WTC11 (cell line): Measurements from ENCODE around the gene PHPT1.

ENCODE experiments used
- FOXP4 ChIP-seq: sonication (generic); formaldehyde crosslinking; IDR thresholded peaks from 2 replicates; pipeline ENCODE4 v1.8.0; 2022; ENCODE audit warnings: mild to moderate bottlenecking, missing genetic modification reagents
- GRHL2 ChIP-seq: fragments of 250-450 bp; sonication (Bioruptor Pico); IDR thresholded peaks from 2 replicates; pipeline ENCODE4 v1.8.0; 2022; ENCODE audit warnings: mild to moderate bottlenecking, moderate library complexity; ENCODE audit not compliant: insufficient replicate concordance, severe bottlenecking
- JAZF1 ChIP-seq: fragments of 250-450 bp; sonication (Bioruptor Pico); IDR thresholded peaks from 2 replicates; pipeline ENCODE4 v1.9.0; 2021; ENCODE audit warnings: moderate library complexity, mild to moderate bottlenecking, inconsistent platforms
- KAT7 ChIP-seq: sonication (generic); formaldehyde crosslinking; IDR thresholded peaks from 2 replicates; pipeline ENCODE4 v1.8.1; 2023; ENCODE audit warnings: missing genetic modification reagents, mild to moderate bottlenecking, borderline replicate concordance
- TF ChIP-seq, protein P1 (sequence below): fragments of 200-600 bp; IDR thresholded peaks from 2 replicates; pipeline ENCODE4 v1.8.0; 2022; ENCODE audit warnings: antibody characterized with exemption

DNA sequence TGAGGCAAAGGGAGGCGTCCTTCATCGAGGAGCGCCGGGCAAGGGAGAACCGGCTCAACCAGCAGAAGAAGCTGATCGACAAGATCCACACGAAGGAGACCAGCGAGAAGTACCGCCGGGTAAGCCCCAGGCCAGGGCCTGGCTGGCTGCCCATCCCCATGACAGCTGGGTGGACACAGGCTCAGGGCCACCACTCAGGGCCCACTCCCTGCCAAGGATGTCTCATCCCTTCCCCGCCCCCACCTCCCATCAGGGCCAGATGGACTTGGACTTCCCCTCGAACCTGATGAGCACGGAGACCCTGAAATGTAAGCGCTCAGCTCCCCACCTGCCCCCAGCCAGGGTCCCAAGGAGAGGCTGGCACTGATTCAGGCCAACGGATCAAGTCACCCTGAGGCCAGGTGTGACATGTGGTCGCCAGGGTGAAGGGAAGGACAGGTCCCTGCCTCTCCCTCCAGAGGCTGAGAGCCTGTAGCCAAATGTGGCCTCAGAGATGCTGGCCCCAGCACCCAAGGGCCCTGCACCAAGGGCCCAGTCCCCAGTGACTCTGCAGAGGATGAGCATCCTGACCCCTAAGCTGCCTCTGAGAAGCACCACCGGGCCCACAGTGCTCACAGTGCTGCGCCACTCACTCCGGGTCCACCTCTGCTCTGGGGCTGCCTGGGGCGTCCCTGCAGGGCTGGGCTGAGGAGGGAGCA lies 44.6 kb upstream of the PHPT1 start:
- TF ChIP-seq, protein P1, sequence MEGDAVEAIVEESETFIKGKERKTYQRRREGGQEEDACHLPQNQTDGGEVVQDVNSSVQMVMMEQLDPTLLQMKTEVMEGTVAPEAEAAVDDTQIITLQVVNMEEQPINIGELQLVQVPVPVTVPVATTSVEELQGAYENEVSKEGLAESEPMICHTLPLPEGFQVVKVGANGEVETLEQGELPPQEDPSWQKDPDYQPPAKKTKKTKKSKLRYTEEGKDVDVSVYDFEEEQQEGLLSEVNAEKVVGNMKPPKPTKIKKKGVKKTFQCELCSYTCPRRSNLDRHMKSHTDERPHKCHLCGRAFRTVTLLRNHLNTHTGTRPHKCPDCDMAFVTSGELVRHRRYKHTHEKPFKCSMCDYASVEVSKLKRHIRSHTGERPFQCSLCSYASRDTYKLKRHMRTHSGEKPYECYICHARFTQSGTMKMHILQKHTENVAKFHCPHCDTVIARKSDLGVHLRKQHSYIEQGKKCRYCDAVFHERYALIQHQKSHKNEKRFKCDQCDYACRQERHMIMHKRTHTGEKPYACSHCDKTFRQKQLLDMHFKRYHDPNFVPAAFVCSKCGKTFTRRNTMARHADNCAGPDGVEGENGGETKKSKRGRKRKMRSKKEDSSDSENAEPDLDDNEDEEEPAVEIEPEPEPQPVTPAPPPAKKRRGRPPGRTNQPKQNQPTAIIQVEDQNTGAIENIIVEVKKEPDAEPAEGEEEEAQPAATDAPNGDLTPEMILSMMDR: no peak
- TF ChIP-seq GRHL2 (CRISPR knock-in tag): no peak
- TF ChIP-seq FOXP4 (CRISPR knock-in tag): no peak
- no peak for TF ChIP-seq KAT7 (CRISPR knock-in tag)
- TF ChIP-seq JAZF1: no peak
